Caco-2 (cell line): ENCODE measurements around the gene SUB1. TPM values are rescaled to one million over a fixed set of nuclear protein-coding genes. Genes with fewer than 3 reads are reported as not detected.
"Not testable (repeated sequence)": the region's sequence is repeated elsewhere in the genome, so short reads cannot be mapped to it uniquely, and the experiment has no call there.

Experiments
- BruUV-seq: library from RNA; stranded (reverse); fragments of 400-500 nt; replicated peaks from 2 replicates; lab custom pipeline; 2021; lab: Mats Ljungman, UMichigan
- CTCF ChIA-PET: fragments of 300-600 bp; sonication (Branson Sonifier 250); formaldehyde crosslinking; loops from one replicate; lab custom pipeline; 2022; ENCODE audit warnings: antibody characterized with exemption; lab: Charles Lee
- POLR2A ChIA-PET: fragments of 300-600 bp; sonication (Branson Sonifier 250); formaldehyde crosslinking; loops from one replicate; lab custom pipeline; 2022; ENCODE audit warnings: antibody characterized with exemption; lab: Charles Lee
- DNase-seq, 2 experiments: peaks; one replicate each; pipeline versions ENCODE4 v3.0.0 to v3.0.0-alpha.2; 2020 to 2022
- H3K27me3 ChIP-seq: replicated peaks from 2 replicates; pipeline ENCODE4 v1.6.0; 2011; ENCODE audit warnings: low read length; ENCODE audit not compliant: control insufficient read depth, insufficient read depth
- H3K36me3 ChIP-seq: 2 replicates; pipeline ENCODE4 v1.5.1; 2011; ENCODE audit warnings: low read length; ENCODE audit not compliant: control insufficient read depth, insufficient read depth
- H3K4me1 ChIP-seq: fragments of 250-450 bp; sonication (Bioruptor Pico); 2 replicates; pipeline ENCODE4 v1.5.1; 2020; ENCODE audit warnings: mild to moderate bottlenecking
- H3K4me3 ChIP-seq: 2 replicates; pipeline ENCODE4 v1.5.1; 2011; ENCODE audit warnings: low read depth, mild to moderate bottlenecking, control low read depth, low read length
- H3K9me3 ChIP-seq: fragments of 250-450 bp; sonication (Bioruptor Pico); 2 replicates; pipeline ENCODE4 v1.5.1; 2020; ENCODE audit warnings: mild to moderate bottlenecking, moderate library complexity
- H3K27ac Mint-ChIP-seq: one replicate; pipeline ENCODE4 v1.8.0; 2022; ENCODE audit warnings: mixed read lengths; ENCODE audit not compliant: unreplicated experiment
- H3K27me3 Mint-ChIP-seq: one replicate; pipeline ENCODE4 v1.8.0; 2022; ENCODE audit warnings: mixed read lengths; ENCODE audit not compliant: insufficient read depth, unreplicated experiment
- H3K36me3 Mint-ChIP-seq: one replicate; pipeline ENCODE4 v1.8.0; 2022; ENCODE audit warnings: mild to moderate bottlenecking, mixed read lengths; ENCODE audit not compliant: insufficient read depth, unreplicated experiment
- H3K4me1 Mint-ChIP-seq: one replicate; pipeline ENCODE4 v1.8.0; 2022; ENCODE audit warnings: low read depth, mixed read lengths; ENCODE audit not compliant: unreplicated experiment
- H3K4me3 Mint-ChIP-seq: one replicate; pipeline ENCODE4 v1.8.0; 2022; ENCODE audit warnings: mild to moderate bottlenecking, moderate library complexity, mixed read lengths; ENCODE audit not compliant: unreplicated experiment
- H3K9me3 Mint-ChIP-seq: one replicate; pipeline ENCODE4 v1.8.0; 2022; ENCODE audit warnings: mixed read lengths; ENCODE audit not compliant: unreplicated experiment
- CTCF ChIP-seq, 2 experiments: fragments of 200-600 bp in 1 of 2; IDR thresholded peaks; 1 replicate in 1 of 2; 2 replicates in 1 of 2; pipeline versions ENCODE4 v1.5.1 to v1.8.0; 2011 to 2022; ENCODE audit warnings: antibody characterized with exemption in 1 of 2, control low read depth in 1 of 2, inconsistent platforms in 1 of 2, low read depth in 1 of 2, low read length in 1 of 2, mild to moderate bottlenecking in 1 of 2, moderate library complexity in 1 of 2; ENCODE audit not compliant: insufficient read depth in 1 of 2, severe bottlenecking in 1 of 2, unreplicated experiment in 1 of 2
- intact Hi-C: fragments of 100-400 bp; cut with micrococcal nuclease; formaldehyde crosslinking; loops from one replicate; pipeline ENCODE4 v1.10.0; 2022; ENCODE audit not compliant: unreplicated experiment
- total RNA-seq: library from RNA; stranded (reverse); gene quantifications from 2 replicates; pipeline ENCODE4 v1.2.3, GENCODE V29; 2022

Gene SUB1
- total RNA-seq, 1 experiment from 2014 or later: 281 TPM

- Mint-ChIP-seq H3K36me3 (no peaks in the 10 kb centered on the region), H3K27ac (no peak overlapping the region), H3K4me3 (no peak overlapping the region), H3K9me3 (peaks cover 7% of the 10 kb centered on the region), H3K4me1 (peaks cover 9% of the 10 kb centered on the region), H3K27me3 (no peaks in the 10 kb centered on the region)
- BruUV-seq: no TSS peak
- Histone ChIP-seq H3K4me1 (peaks cover 17% of the 10 kb centered on the region; the same call in 1 of the 2 replicates), H3K36me3 (no peaks in the 10 kb centered on the region), H3K27me3 (no peaks in the 10 kb centered on the region), H3K4me3 (no peak overlapping the region), H3K9me3 (no peaks in the 10 kb centered on the region)
- CTCF ChIA-PET: no interaction called here
- POLR2A ChIA-PET: no interaction called here
- no peak for DNase-seq
- intact Hi-C loops: no loop called here
- no peak for TF ChIP-seq CTCF (IDR thresholded peaks at IDR 0.05; ENCODE audit: insufficient read depth in 1 of 2, low read depth in 1 of 2, low read length in 1 of 2, severe bottlenecking in 1 of 2, unreplicated experiment in 1 of 2)
Measured at GRCh38 chr5:32566319-32567111, 18.8 kb upstream of the SUB1 start.

DNA sequence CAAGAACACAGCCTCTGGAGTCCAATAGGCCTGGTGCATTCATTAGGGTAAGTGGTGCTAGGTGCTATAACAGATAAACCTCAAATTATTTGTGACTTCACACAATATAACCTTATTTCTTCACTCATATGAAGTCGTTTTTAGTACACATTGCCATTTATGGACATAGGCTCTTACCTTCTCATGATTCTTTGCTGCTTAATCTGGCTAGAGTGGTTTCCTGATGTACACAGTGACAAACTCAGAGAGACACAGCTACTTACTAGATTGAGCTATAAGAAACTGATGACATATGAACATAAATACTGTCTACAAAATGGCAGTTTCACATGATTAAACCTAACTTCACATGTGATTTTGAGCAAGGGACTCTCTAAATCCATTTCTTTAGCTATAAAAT is 14.2 kb upstream of the SUB1 start:
- intact Hi-C loops: loop anchor here (5.0 kb wide), 1 partner anchor 44 kb away; no protein-coding TSS in a partner anchor
- Histone ChIP-seq H3K27me3 (no peaks in the 10 kb centered on the region), H3K36me3 (no peaks in the 10 kb centered on the region), H3K4me3 (no peak overlapping the region), H3K4me1 (peaks cover 23% of the 10 kb centered on the region), H3K9me3 (no peaks in the 10 kb centered on the region)
- Mint-ChIP-seq H3K9me3 (peaks cover 7% of the 10 kb centered on the region), H3K4me3 (no peak overlapping the region), H3K27me3 (no peaks in the 10 kb centered on the region), H3K27ac (no peak overlapping the region), H3K36me3 (no peaks in the 10 kb centered on the region), H3K4me1 (no peaks in the 10 kb centered on the region)
- no peak for TF ChIP-seq CTCF (IDR thresholded peaks at IDR 0.05; ENCODE audit: insufficient read depth in 1 of 2, low read depth in 1 of 2, low read length in 1 of 2, severe bottlenecking in 1 of 2, unreplicated experiment in 1 of 2)
- no TSS peak for BruUV-seq
- POLR2A ChIA-PET: no interaction called here
- no peak for DNase-seq
- CTCF ChIA-PET: no interaction called here

DNA sequence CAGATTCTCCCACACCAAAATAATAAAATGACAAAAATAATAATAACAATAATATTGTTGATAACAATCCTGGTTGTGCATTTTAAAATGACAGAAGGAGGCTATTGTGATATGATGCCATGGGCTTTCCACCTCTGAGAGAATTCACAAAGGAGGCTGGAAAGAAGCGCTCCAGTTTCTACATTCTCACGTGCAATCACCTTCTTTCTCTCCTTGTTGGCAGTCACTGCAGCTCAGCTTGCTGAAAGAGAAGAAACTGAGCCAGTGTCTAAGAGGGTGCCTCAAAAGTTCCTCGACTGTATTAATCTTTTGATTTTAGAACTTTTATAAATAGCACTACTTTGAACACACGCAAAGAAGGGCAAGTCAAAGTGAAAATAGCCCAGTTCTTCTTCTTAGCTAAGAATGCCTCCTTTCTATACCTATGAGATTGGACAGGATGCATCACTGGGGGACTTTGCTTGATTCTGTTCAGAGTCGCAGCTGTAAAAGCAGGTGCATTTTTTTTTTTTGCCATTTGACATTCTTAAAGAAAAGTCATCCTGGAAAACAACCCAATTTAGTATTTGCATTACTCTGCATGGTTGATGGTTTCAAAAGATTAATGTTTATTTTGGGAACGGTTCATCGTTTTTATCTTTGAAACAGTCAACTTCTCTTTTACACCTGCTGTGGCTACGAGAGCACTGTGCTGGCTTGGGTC is 12.4 kb upstream of the SUB1 start:
- no peaks in the 10 kb centered on the region for H3K36me3 Mint-ChIP-seq
- no peaks in the 10 kb centered on the region for H3K27me3 ChIP-seq
- H3K4me1 ChIP-seq: peaks cover 24% of the 10 kb centered on the region
- no peaks in the 10 kb centered on the region for H3K36me3 ChIP-seq
- H3K4me3 ChIP-seq: no peak overlapping the region
- no peaks in the 10 kb centered on the region for H3K27me3 Mint-ChIP-seq
- H3K4me1 Mint-ChIP-seq: no peaks in the 10 kb centered on the region
- ChIA-PET POLR2A (no interaction called here), CTCF (no interaction called here)
- no peak for DNase-seq
- intact Hi-C loops: loop anchor here (5.0 kb wide), 1 partner anchor 46 kb away; no protein-coding TSS in a partner anchor
- no peak overlapping the region for H3K4me3 Mint-ChIP-seq
- no peak for TF ChIP-seq CTCF (IDR thresholded peaks at IDR 0.05; ENCODE audit: insufficient read depth in 1 of 2, low read depth in 1 of 2, low read length in 1 of 2, severe bottlenecking in 1 of 2, unreplicated experiment in 1 of 2)
- H3K27ac Mint-ChIP-seq: no peak overlapping the region
- no TSS peak for BruUV-seq
- peaks cover 7% of the 10 kb centered on the region for H3K9me3 Mint-ChIP-seq
- no peaks in the 10 kb centered on the region for H3K9me3 ChIP-seq

DNA sequence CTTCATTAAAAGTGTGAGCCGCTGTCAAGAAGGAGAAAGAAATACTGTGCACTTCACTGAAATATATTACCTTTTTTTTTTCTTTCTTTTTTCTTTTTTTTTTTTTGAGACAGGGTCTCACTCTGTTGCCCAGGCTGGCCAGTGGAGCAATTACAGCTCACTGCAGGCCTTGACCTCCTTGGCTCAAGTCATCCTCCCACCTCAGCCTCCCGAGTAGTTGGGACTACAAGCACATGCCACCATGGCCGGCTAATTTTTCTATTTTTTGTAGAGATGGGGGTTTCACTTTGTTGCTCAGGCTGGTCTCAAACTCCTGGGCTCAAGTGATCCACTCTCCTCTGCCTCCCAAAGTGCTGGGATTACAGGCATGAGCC is 11.9 kb upstream of the SUB1 start:
- ChIA-PET POLR2A (interaction anchor here (0.6 kb wide), 1 partner anchor 9 kb away, joined by 3 read pairs; no protein-coding TSS in a partner anchor), CTCF (interaction anchor here (1.8 kb wide), 1 partner anchor 16 kb away, joined by 6 read pairs; no protein-coding TSS in a partner anchor)
- peaks cover 24% of the 10 kb centered on the region for H3K4me1 ChIP-seq
- H3K4me3 Mint-ChIP-seq, H3K4me3 ChIP-seq, DNase-seq, H3K9me3 ChIP-seq, H3K36me3 ChIP-seq, H3K27ac Mint-ChIP-seq, H3K9me3 Mint-ChIP-seq, H3K27me3 Mint-ChIP-seq, H3K27me3 ChIP-seq, H3K36me3 Mint-ChIP-seq, H3K4me1 Mint-ChIP-seq, BruUV-seq: not testable (repeated sequence)
- intact Hi-C loops: loop anchor here (5.0 kb wide), 1 partner anchor 46 kb away; no protein-coding TSS in a partner anchor
